Ectodermal cell (in vitro differentiated cells): ENCODE measurements around the gene TEK.

Experiments
- H3K27ac ChIP-seq: 2 replicates; pipeline ENCODE4 v1.7.0; 2013; ENCODE audit warnings: mild to moderate bottlenecking, low read depth, low read length; ENCODE audit not compliant: insufficient read depth, poor library complexity, severe bottlenecking
- H3K27me3 ChIP-seq: 2 replicates; pipeline ENCODE4 v1.7.0; 2013; ENCODE audit warnings: mild to moderate bottlenecking, low read length; ENCODE audit not compliant: insufficient read depth, control insufficient read depth, poor library complexity, severe bottlenecking
- H3K36me3 ChIP-seq: one replicate; pipeline ENCODE4 v1.7.0; 2013; ENCODE audit warnings: low read length; ENCODE audit not compliant: control insufficient read depth, insufficient read depth
- H3K4me1 ChIP-seq: one replicate; pipeline ENCODE4 v1.7.0; 2013; ENCODE audit warnings: low read length; ENCODE audit not compliant: control insufficient read depth, insufficient read depth
- H3K4me3 ChIP-seq: 2 replicates; pipeline ENCODE4 v1.7.0; 2013; ENCODE audit warnings: low read depth, low read length, control low read depth; ENCODE audit not compliant: insufficient read depth
- H3K9me3 ChIP-seq: 2 replicates; pipeline ENCODE4 v1.7.0; 2013; ENCODE audit warnings: mild to moderate bottlenecking, low read length, moderate library complexity; ENCODE audit not compliant: control insufficient read depth
- WGBS, 2 experiments: methylation state at CpG; one replicate each; pipeline ENCODE4 v1.1.7; 2013; ENCODE audit warnings: missing lambda C conversion rate in 2 of 2; 5-methylcytosine and 5-hydroxymethylcytosine counted together

Gene TEK

DNA sequence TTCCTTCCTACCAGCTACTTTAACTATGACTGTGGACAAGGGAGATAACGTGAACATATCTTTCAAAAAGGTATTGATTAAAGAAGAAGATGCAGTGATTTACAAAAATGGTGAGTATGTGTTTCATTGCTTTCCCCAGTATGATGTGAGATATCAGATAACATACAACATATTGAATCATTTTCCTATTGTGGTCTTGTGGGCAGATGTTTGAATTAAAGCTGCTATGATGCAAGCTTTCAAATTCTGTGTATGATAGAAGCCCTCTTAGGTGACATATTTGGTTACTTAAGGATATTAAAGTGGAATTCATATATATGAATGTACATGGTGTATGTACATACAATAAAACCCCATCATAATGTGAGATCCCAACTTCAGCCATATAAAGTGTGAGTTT, 59.5 kb downstream of the TEK start:
- whole genome bisulfite sequencing, 2 experiments, result 100% methylated on average over 1 of the region's 1 CpG
- Histone ChIP-seq H3K27me3 (no peaks in the 10 kb centered on the region), H3K4me1 (peaks cover 7% of the 10 kb centered on the region), H3K36me3 (no peaks in the 10 kb centered on the region), H3K4me3 (no peak overlapping the region), H3K27ac (no peak overlapping the region), H3K9me3 (no peaks in the 10 kb centered on the region)

- no peaks in the 10 kb centered on the region for H3K36me3 ChIP-seq
- H3K27me3 ChIP-seq, result no peaks in the 10 kb centered on the region
- 96% methylated on average over 3 of the region's 3 CpGs for WGBS, 2 experiments
- H3K27ac ChIP-seq, result no peak overlapping the region
- H3K9me3 ChIP-seq, result no peaks in the 10 kb centered on the region
- H3K4me3 ChIP-seq, result no peak overlapping the region
- H3K4me1 ChIP-seq, result peaks cover 7% of the 10 kb centered on the region
Observed at GRCh38 chr9:27168951-27169350, 59.9 kb downstream of the TEK start.

- H3K4me1 ChIP-seq, result no peaks in the 10 kb centered on the region
- no peaks in the 10 kb centered on the region for H3K36me3 ChIP-seq
- no peaks in the 10 kb centered on the region for H3K9me3 ChIP-seq
- H3K4me3 ChIP-seq, result no peak overlapping the region
- no peak overlapping the region for H3K27ac ChIP-seq
- H3K27me3 ChIP-seq, result no peaks in the 10 kb centered on the region
- WGBS, 2 experiments, result 93 to 94% methylated on average over 3 of the region's 3 CpGs
Observed at GRCh38 chr9:27176971-27177370, 67.9 kb downstream of the TEK start.

- Histone ChIP-seq H3K4me1 (no peaks in the 10 kb centered on the region), H3K36me3 (no peaks in the 10 kb centered on the region), H3K27me3 (no peaks in the 10 kb centered on the region), H3K9me3 (no peaks in the 10 kb centered on the region), H3K27ac (no peak overlapping the region), H3K4me3 (no peak overlapping the region)
- 93 to 97% methylated on average over 1 to 2 of the region's 2 CpGs for WGBS, 2 experiments
Observed at GRCh38 chr9:27179245-27179865, 70.3 kb downstream of the TEK start.

DNA sequence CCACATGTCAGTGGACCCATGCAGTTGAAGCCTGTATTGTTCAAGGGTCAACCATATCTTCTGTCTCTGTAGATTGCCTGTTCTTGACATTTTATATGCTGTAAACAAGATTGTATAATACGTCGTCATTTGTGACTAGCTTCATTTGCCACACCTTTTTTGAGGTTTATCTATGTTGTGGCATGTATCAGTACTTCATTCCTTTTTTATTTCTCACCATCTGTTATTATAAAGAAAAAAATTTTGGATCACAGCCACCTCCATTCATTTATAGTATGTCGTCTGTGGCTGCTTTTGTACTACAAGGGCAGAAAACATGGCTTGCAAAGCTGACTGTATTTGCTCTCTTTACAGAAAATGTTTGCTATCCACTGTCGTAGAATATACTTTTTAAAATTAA, 72.4 kb downstream of the TEK start:
- Histone ChIP-seq H3K27ac (no peak overlapping the region), H3K4me1 (no peaks in the 10 kb centered on the region), H3K27me3 (no peaks in the 10 kb centered on the region), H3K4me3 (no peak overlapping the region), H3K9me3 (no peaks in the 10 kb centered on the region), H3K36me3 (no peaks in the 10 kb centered on the region)
- 96 to 100% methylated on average over 3 of the region's 4 CpGs for WGBS, 2 experiments

DNA sequence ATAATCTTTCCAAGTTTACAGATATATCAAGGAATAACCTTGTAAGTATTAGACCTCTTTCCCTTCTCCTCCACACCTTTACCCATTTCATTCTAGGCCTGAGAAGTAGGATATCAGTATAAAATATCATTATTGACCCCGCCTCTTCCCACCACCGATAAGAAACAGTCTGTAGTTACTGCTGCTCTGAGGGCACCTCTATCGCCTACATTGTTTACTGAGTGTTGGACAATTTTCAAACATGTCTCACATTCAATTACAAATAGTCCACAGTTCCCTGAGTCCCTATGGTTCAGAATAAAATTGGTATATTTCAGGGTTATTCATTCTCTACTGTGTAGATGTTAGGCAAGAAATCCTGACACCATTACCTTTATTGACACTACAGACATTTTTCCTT, 73.4 kb downstream of the TEK start:
- Histone ChIP-seq H3K36me3 (no peaks in the 10 kb centered on the region), H3K4me1 (no peaks in the 10 kb centered on the region), H3K27ac (no peak overlapping the region), H3K4me3 (no peak overlapping the region), H3K9me3 (no peaks in the 10 kb centered on the region), H3K27me3 (no peaks in the 10 kb centered on the region)
- WGBS, 2 experiments, result 91 to 100% methylated on average over 3 of the region's 3 CpGs

DNA sequence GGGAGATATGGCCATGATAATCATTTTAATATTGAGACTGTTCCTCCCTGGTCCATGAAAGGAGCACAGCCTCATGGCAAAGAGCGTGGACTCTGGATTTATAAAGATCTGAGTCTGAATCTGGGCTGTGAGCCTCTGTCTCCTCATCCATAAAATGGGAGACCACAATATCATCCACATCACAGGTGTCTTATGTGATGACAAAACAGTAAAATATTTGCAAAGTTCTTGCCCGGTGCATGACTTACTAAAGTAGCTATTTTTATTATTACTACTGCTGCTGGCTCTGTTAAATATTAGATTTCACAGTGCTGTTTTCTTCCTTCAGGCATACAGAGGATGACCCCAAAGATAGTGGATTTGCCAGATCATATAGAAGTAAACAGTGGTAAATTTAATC, 74.1 kb downstream of the TEK start:
- no peaks in the 10 kb centered on the region for H3K27me3 ChIP-seq
- no peak overlapping the region for H3K27ac ChIP-seq
- no peaks in the 10 kb centered on the region for H3K36me3 ChIP-seq
- WGBS, 2 experiments, result 78 to 100% methylated on average over 1 to 2 of the region's 2 CpGs
- H3K9me3 ChIP-seq, result no peaks in the 10 kb centered on the region
- no peaks in the 10 kb centered on the region for H3K4me1 ChIP-seq
- no peak overlapping the region for H3K4me3 ChIP-seq

DNA sequence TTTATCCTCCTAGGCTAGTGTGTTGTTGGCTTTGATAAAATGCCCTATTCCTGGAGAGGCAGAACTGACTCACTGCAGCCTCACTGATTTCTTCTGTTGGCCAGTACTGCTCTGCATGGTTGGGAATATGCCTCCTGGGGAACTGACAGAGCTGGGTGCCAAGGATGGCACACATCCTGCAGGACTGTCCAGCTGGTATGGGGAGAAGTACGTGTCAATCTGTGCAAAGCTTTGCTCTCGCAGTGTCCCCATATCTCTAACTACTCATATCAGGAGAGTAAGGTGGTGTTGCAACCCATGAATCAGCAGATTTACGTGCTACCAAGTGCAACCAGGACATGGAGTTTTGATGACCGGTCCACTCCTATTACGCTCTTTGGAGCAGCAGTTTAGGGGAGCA, 74.7 kb downstream of the TEK start:
- no peaks in the 10 kb centered on the region for H3K36me3 ChIP-seq
- no peak overlapping the region for H3K4me3 ChIP-seq
- no peaks in the 10 kb centered on the region for H3K27me3 ChIP-seq
- no peaks in the 10 kb centered on the region for H3K4me1 ChIP-seq
- WGBS, 2 experiments, result 92 to 94% methylated on average over 5 of the region's 5 CpGs
- no peak overlapping the region for H3K27ac ChIP-seq
- no peaks in the 10 kb centered on the region for H3K9me3 ChIP-seq

DNA sequence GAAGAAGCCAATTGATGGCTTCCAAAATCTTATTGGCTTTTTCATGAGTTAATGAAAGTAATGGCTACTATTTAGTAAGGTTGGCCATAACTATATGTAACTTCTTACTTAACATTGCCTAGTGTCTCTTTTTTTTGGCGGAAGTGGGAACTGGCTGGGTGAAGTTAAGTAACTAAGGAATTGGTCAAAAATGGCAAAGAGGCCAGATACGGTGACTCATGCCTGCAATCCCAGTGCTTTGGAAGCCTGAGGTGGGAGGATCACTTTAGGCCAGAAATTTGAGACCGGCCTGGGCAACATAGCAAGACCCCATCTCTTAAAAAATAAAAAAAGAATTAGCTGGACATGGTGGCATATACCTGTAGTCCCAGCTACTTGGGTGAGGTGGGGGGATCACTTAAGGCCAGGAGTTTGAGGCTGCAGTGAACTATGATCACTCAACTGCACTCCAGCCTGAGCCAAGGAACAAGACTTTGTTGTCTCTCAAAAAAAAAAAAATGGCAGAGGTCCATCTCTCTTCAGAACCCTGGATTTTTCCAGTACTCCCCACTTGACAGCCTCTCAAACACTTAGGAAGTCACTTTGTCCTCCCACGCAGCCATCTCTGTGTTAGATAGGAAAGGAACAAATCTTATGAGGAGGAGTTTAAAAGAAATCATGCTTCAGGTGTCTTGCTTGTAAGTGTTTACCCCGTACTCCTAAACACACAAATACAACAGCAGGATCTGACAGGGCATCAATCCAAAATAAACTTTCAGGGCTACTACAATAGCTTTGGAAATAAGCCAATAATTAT, 75.7 kb downstream of the TEK start:
- Histone ChIP-seq H3K27ac (no peak overlapping the region), H3K4me1 (no peaks in the 10 kb centered on the region), H3K36me3 (no peaks in the 10 kb centered on the region), H3K4me3 (no peak overlapping the region), H3K27me3 (no peaks in the 10 kb centered on the region), H3K9me3 (no peaks in the 10 kb centered on the region)
- 90 to 94% methylated on average over 3 to 5 of the region's 5 CpGs for whole genome bisulfite sequencing, 2 experiments

DNA sequence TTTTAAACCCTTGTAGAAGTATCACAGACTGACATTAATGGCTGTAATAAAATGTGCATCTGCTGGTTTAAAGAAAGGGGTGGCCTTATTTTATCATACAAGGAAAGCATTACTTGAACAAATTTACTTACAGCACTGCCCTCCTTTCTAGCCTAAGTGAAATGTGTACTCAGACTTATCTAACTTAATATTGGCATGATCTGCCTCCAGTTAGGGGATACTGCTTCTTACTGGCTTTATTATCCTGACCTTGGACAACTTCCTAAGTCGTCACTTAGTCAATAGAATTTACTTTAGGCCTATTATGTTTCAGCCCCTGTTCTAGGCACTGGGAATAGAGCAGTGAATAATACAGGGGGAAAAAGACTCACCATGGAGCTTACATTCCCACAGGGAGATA, 79.4 kb downstream of the TEK start:
- 100% methylated on average over 1 of the region's 1 CpG for WGBS, 2 experiments
- Histone ChIP-seq H3K27ac (no peak overlapping the region), H3K36me3 (no peaks in the 10 kb centered on the region), H3K4me1 (no peaks in the 10 kb centered on the region), H3K27me3 (no peaks in the 10 kb centered on the region), H3K4me3 (no peak overlapping the region), H3K9me3 (no peaks in the 10 kb centered on the region)
